Suppressor macrophage treated with lipopolysaccharide for 1 hour (primary cell): ENCODE results near the gene PTGDS.

ENCODE experiments used
- DNase-seq, 3 donors: peaks; one replicate each; pipeline ENCODE4 v3.0.0-alpha.2; 2020 to 2022

The PTGDS gene

GRCh38 chr9:136946228-136947027 lies 30.9 kb upstream of the PTGDS start:
- no peak for DNase-seq

- peak; percentile 37 to 67 (median 42) for DNase-seq
Measured at GRCh38 chr9:136947028-136947891, 30.0 kb upstream of the PTGDS start.

GRCh38 chr9:136947955-136948510 lies 29.3 kb upstream of the PTGDS start:
- DNase-seq, result peak; percentile 46 to 75 (median 50)

- no peak for DNase-seq
Measured at GRCh38 chr9:136949239-136949816, 28.0 kb upstream of the PTGDS start.

- peak; percentile 86 to 92 (median 88) for DNase-seq
Measured at GRCh38 chr9:136949817-136950655, 27.3 kb upstream of the PTGDS start.

GRCh38 chr9:136950656-136951276 lies 26.5 kb upstream of the PTGDS start:
- no peak for DNase-seq

GRCh38 chr9:136951541-136952320 lies 25.6 kb upstream of the PTGDS start, which contains the start of gene LCN12:
TSS of gene LCN12 (plus strand) at chr9:136952273. CDS start at chr9:136952328, 55 bp downstream.
- no peak for DNase-seq

- no peak for DNase-seq
Measured at GRCh38 chr9:136952321-136952850, 24.9 kb upstream of the PTGDS start.

- no peak for DNase-seq
Measured at GRCh38 chr9:136952876-136953770, 24.2 kb upstream of the PTGDS start.

- DNase-seq, result no peak
Measured at GRCh38 chr9:136953771-136954269, 23.5 kb upstream of the PTGDS start.

GRCh38 chr9:136954270-136955083 lies 22.8 kb upstream of the PTGDS start:
- DNase-seq, result no peak

GRCh38 chr9:136955202-136955942 lies 21.9 kb upstream of the PTGDS start:
- DNase-seq, result no peak

- DNase-seq, result no peak
Measured at GRCh38 chr9:136955943-136956335, 21.4 kb upstream of the PTGDS start.

- no peak for DNase-seq
Measured at GRCh38 chr9:136956604-136957003, 20.7 kb upstream of the PTGDS start.

- no peak for DNase-seq
Measured at GRCh38 chr9:136957461-136957860, 19.8 kb upstream of the PTGDS start.

- no peak for DNase-seq
Measured at GRCh38 chr9:136957901-136958300, 19.4 kb upstream of the PTGDS start.

GRCh38 chr9:136958473-136958872 lies 18.8 kb upstream of the PTGDS start:
- DNase-seq, result no peak
